ENCODE results near the gene RYK.

DNA sequence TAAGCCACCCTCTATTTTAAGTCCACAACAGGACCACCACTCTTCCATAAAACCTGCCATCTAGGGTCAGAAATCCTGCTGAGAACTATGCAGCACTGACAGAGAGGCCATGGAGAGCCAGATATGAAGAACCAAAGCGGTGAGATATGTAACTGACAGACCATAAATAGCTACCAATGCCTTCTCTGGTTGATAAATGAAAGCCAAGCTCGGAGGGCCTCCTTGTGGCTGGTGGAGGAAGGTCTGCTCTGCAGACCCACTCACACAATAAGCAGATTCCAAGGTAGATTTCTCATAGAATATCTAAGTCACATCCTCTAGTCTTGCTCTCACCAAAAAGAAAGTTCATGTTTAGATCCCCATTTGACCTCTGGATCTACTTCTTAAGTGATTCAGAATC lies 38.9 kb downstream of the RYK start:
- TF ChIP-seq, protein P1, sequence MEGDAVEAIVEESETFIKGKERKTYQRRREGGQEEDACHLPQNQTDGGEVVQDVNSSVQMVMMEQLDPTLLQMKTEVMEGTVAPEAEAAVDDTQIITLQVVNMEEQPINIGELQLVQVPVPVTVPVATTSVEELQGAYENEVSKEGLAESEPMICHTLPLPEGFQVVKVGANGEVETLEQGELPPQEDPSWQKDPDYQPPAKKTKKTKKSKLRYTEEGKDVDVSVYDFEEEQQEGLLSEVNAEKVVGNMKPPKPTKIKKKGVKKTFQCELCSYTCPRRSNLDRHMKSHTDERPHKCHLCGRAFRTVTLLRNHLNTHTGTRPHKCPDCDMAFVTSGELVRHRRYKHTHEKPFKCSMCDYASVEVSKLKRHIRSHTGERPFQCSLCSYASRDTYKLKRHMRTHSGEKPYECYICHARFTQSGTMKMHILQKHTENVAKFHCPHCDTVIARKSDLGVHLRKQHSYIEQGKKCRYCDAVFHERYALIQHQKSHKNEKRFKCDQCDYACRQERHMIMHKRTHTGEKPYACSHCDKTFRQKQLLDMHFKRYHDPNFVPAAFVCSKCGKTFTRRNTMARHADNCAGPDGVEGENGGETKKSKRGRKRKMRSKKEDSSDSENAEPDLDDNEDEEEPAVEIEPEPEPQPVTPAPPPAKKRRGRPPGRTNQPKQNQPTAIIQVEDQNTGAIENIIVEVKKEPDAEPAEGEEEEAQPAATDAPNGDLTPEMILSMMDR (IDR thresholded peaks at IDR 0.05; ENCODE audit: low read depth, low read length, poor library complexity, severe bottlenecking): peak; percentile 52
- no peak for TF ChIP-seq EZH2phosphoT487 (IDR thresholded peaks at IDR 0.05; ENCODE audit: borderline replicate concordance, low read length)
